H1 (cell line): ENCODE data around the gene MTARC2. TPM values are rescaled to one million over a fixed set of nuclear protein-coding genes. Genes with fewer than 3 reads are reported as not detected.

Experiments used
- CHD1 ChIP-seq: IDR thresholded peaks from 2 replicates; pipeline ENCODE4 v1.6.1; 2012; ENCODE audit warnings: low read depth, low read length, improper control_type of control experiment
- CTBP2 ChIP-seq: IDR thresholded peaks from 2 replicates; pipeline ENCODE4 v1.7.0; 2011; ENCODE audit warnings: borderline replicate concordance, mild to moderate bottlenecking, moderate library complexity, mixed read lengths, low read length; ENCODE audit not compliant: insufficient read depth, insufficient read length
- E2F6 ChIP-seq: IDR thresholded peaks from 2 replicates; pipeline ENCODE4 v1.6.1; 2012; ENCODE audit warnings: inconsistent platforms
- RXRA ChIP-seq: IDR thresholded peaks from 2 replicates; pipeline ENCODE4 v1.6.1; 2011; ENCODE audit warnings: low read depth, mild to moderate bottlenecking, low read length, moderate library complexity; ENCODE audit not compliant: insufficient read depth
- TBP ChIP-seq: IDR thresholded peaks from 2 replicates; pipeline ENCODE4 v1.6.1; 2011; ENCODE audit warnings: low read depth, low read length, improper control_type of control experiment
- polyA plus RNA-seq, 7 experiments: library from polyadenylated mRNA; depleted of rRNA in 3 of 7; stranded (reverse) in 5 of 7; unstranded in 2 of 7; fragments of >200 nt in 5 of 7; fragments of 200-250 nt in 2 of 7; gene quantifications; 1 replicate in 5 of 7; 2 replicates in 1 of 7; 4 replicates in 1 of 7; pipeline versions ENCODE4 v1.2.1 to v1.2.3, GENCODE V29; 2011 to 2013; ENCODE audit warnings: missing spikeins in 2 of 7, mixed read lengths in 2 of 7
- total RNA-seq: library from RNA; stranded (reverse); fragmentation: NEBNext Ultra II Directional; extraction: Animal tissue kit (Norgen Biotek cat#: 25700); gene quantifications from 2 replicates; pipeline ENCODE4 v1.2.1, GENCODE V29; 2021
- TF ChIP-seq, protein P1 (sequence below): IDR thresholded peaks from 2 replicates; pipeline ENCODE4 v1.6.1; 2012; ENCODE audit warnings: inconsistent platforms

Gene MTARC2
- total and polyA plus RNA-seq, 2 of the 8 experiments (the other 6 are each of a cell fraction or from before 2014, with no cell fraction given) = 7.2 to 7.9 TPM

GRCh38 chr1:220827445-220828178 is 79.5 kb downstream of the MTARC2 start (continued):
- TF ChIP-seq, protein P1, sequence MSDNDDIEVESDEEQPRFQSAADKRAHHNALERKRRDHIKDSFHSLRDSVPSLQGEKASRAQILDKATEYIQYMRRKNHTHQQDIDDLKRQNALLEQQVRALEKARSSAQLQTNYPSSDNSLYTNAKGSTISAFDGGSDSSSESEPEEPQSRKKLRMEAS = no peak
- TF ChIP-seq RXRA (no peak), CHD1 (no peak), E2F6 (no peak), CTBP2 (no peak), TBP (no peak)
